Tibial nerve (tissue), 3 donors: Measurements from ENCODE around the gene SYNGR3.

Source experiments
- CTCF ChIP-seq, 5 experiments: fragments of 200-600 bp in 3 of 5; fragments of 450-650 bp in 2 of 5; sonication (generic) in 3 of 5; IDR thresholded peaks; one replicate each; pipeline ENCODE4 v1.5.1; 2016 to 2019; ENCODE audit warnings: antibody characterized with exemption in 5 of 5, mild to moderate bottlenecking in 3 of 5, moderate library complexity in 2 of 5
- POLR2A ChIP-seq, 2 donors: fragments of 450-650 bp; IDR thresholded peaks; one replicate each; pipeline ENCODE4 v1.6.1; 2017; ENCODE audit warnings: antibody characterized with exemption in 2 of 2, mild to moderate bottlenecking in 2 of 2, moderate library complexity in 2 of 2

- TF ChIP-seq POLR2A (IDR thresholded peaks at IDR 0.05) (no peak), CTCF (IDR thresholded peaks at IDR 0.05) (no peak)
These were observed 5.2 kb upstream of the SYNGR3 start for GRCh38 chr16:1984347-1985225.
